Endothelial cell of umbilical vein (primary cell): ENCODE measurements around the gene AP3S1. TPM values are rescaled to one million over a fixed set of nuclear protein-coding genes. Genes with fewer than 3 reads are reported as not detected.

Source experiments
- BruUV-seq: library from RNA; stranded (reverse); fragments of 400-500 nt; replicated peaks from 2 replicates; lab custom pipeline; 2021; lab: Mats Ljungman, UMichigan
- CTCF ChIA-PET: fragments of 300-600, 350-600 bp; sonication (Branson Sonifier 250); formaldehyde crosslinking; loops from one replicate; lab custom pipeline; 2021; ENCODE audit warnings: antibody characterized with exemption, inconsistent platforms; lab: Charles Lee
- POLR2A ChIA-PET: fragments of 300-600, 350-600 bp; sonication (Branson Sonifier 250); formaldehyde crosslinking; loops from one replicate; lab custom pipeline; 2021; ENCODE audit warnings: antibody characterized with exemption, inconsistent platforms; lab: Charles Lee
- DNase-seq: peaks from one replicate; pipeline ENCODE4 v3.0.0-alpha.2; 2011; ENCODE audit warnings: low read depth, low spot score
- FAIRE-seq: peaks from 2 replicates; lab custom pipeline; 2011; peaks lifted over from hg19 to GRCh38; lab: Jason Lieb, UNC
- H2AFZ ChIP-seq: 2 replicates; pipeline ENCODE4 v1.6.0; 2012; ENCODE audit warnings: low read depth, low read length, control low read depth, inconsistent platforms
- H3K27ac ChIP-seq: 2 replicates; pipeline ENCODE4 v1.5.1; 2011; ENCODE audit warnings: low read depth, mild to moderate bottlenecking, control low read depth, low read length, moderate library complexity; ENCODE audit not compliant: insufficient read depth
- H3K27me3 ChIP-seq, 2 experiments: 2 replicates each; pipeline versions ENCODE4 v1.6.0 to v1.6.1; 2011; ENCODE audit warnings: low read length in 2 of 2, mixed read lengths in 1 of 2; ENCODE audit not compliant: control insufficient read depth in 2 of 2, insufficient read depth in 2 of 2
- H3K36me3 ChIP-seq, 2 experiments: 2 replicates in 1 of 2; 3 replicates in 1 of 2; pipeline ENCODE4 v1.5.1; 2011; ENCODE audit warnings: low read length in 2 of 2, mild to moderate bottlenecking in 1 of 2, moderate library complexity in 1 of 2; ENCODE audit not compliant: control insufficient read depth in 2 of 2, insufficient read depth in 2 of 2; ENCODE audit errors: extremely low read depth in 1 of 2
- H3K4me1 ChIP-seq: 3 replicates; pipeline ENCODE4 v1.5.1; 2011; ENCODE audit warnings: mild to moderate bottlenecking, low read length; ENCODE audit not compliant: control insufficient read depth, insufficient read depth; ENCODE audit errors: extremely low read depth
- H3K4me2 ChIP-seq: 2 replicates; pipeline ENCODE4 v1.6.1; 2011; ENCODE audit warnings: low read length, control low read depth, mixed read lengths; ENCODE audit not compliant: insufficient read depth
- H3K4me3 ChIP-seq, 3 experiments: fragments of 200-600 bp in 1 of 3; sonication (generic), shearing (Covaris generic) in 1 of 3; replicated peaks in 1 of 3; 2 replicates each; pipeline ENCODE4 v1.5.1; 2011 to 2016; ENCODE audit warnings: control low read depth in 3 of 3, low read length in 3 of 3, mild to moderate bottlenecking in 2 of 3, inconsistent platforms in 1 of 3, low read depth in 1 of 3, moderate library complexity in 1 of 3; ENCODE audit not compliant: insufficient read depth in 1 of 3
- H3K79me2 ChIP-seq: 2 replicates; pipeline ENCODE4 v1.6.0; 2012; ENCODE audit warnings: low read length, inconsistent platforms; ENCODE audit not compliant: control insufficient read depth, insufficient read depth
- H3K9ac ChIP-seq: replicated peaks from 2 replicates; pipeline ENCODE3; 2011; ENCODE audit warnings: low read length, control low read depth; ENCODE audit not compliant: insufficient read depth; ENCODE audit errors: extremely low read depth
- H3K9me1 ChIP-seq: replicated peaks from 3 replicates; pipeline ENCODE4 v1.6.0; 2011; ENCODE audit warnings: mild to moderate bottlenecking, low read length; ENCODE audit not compliant: control insufficient read depth, insufficient read depth; ENCODE audit errors: extremely low read depth
- H3K9me3 ChIP-seq: replicated peaks from 2 replicates; pipeline ENCODE4 v1.5.1; 2012; ENCODE audit warnings: low read length, inconsistent platforms; ENCODE audit not compliant: control insufficient read depth, insufficient read depth
- H4K20me1 ChIP-seq: replicated peaks from 2 replicates; pipeline ENCODE3; 2011; ENCODE audit warnings: mild to moderate bottlenecking, low read length; ENCODE audit not compliant: control insufficient read depth, insufficient read depth; ENCODE audit errors: extremely low read depth
- CTCF ChIP-seq, 2 donors: IDR thresholded peaks; 1 replicate in 1 of 2; 2 replicates in 1 of 2; pipeline ENCODE4 v1.5.1; 2011; ENCODE audit warnings: low read length in 2 of 2, mild to moderate bottlenecking in 2 of 2, moderate library complexity in 2 of 2, control low read depth in 1 of 2, inconsistent platforms in 1 of 2, low read depth in 1 of 2; ENCODE audit not compliant: insufficient read depth in 1 of 2; ENCODE audit errors: extremely low read depth in 1 of 2
- EZH2 ChIP-seq: IDR thresholded peaks from 2 replicates; pipeline ENCODE4 v1.6.1; 2012; ENCODE audit warnings: borderline replicate concordance, low read depth, mild to moderate bottlenecking, moderate library complexity, low read length, inconsistent platforms; ENCODE audit not compliant: severe bottlenecking
- FOS ChIP-seq: IDR thresholded peaks from 2 replicates; pipeline ENCODE4 v1.6.1; 2011; ENCODE audit warnings: mild to moderate bottlenecking, low read length, moderate library complexity, borderline replicate concordance; ENCODE audit not compliant: insufficient read depth
- GATA2 ChIP-seq: IDR thresholded peaks from 2 replicates; pipeline ENCODE4 v1.7.0; 2011; ENCODE audit warnings: low read depth, mild to moderate bottlenecking, moderate library complexity, mixed read lengths, low read length; ENCODE audit not compliant: insufficient read length, insufficient read depth
- MYC ChIP-seq: IDR thresholded peaks from one replicate; pipeline ENCODE4 v1.6.1; 2011; ENCODE audit warnings: mild to moderate bottlenecking, low read depth, low read length
- POLR2A ChIP-seq: IDR thresholded peaks from 2 replicates; pipeline ENCODE4 v1.6.1; 2012; ENCODE audit warnings: low read depth, mild to moderate bottlenecking, control low read depth, low read length
- dilution Hi-C: fragments of 300-500 bp; cut with MboI; formaldehyde crosslinking; loops from one replicate; pipeline ENCODE4 v1.15.0; 2019; ENCODE audit warnings: low sequenced_read_pairs; ENCODE audit not compliant: extremely low pct_ligation_motif_present
- intact Hi-C: fragments of 100-400 bp; cut with micrococcal nuclease; formaldehyde crosslinking; loops from one replicate; pipeline ENCODE4 v1.10.0; 2022
- polyA plus RNA-seq, 4 experiments: library from polyadenylated mRNA; depleted of rRNA in 3 of 4; stranded (reverse) in 3 of 4; unstranded in 1 of 4; fragments of >200 nt; gene quantifications; 2 replicates each; pipeline versions ENCODE4 v1.2.1 to v1.2.3, GENCODE V29; 2011 to 2012; ENCODE audit warnings: missing spikeins in 1 of 4
- total RNA-seq: library from RNA; stranded (reverse); gene quantifications from 2 replicates; pipeline ENCODE4 v1.2.3, GENCODE V29; 2021

The AP3S1 gene
- total and polyA plus RNA-seq, 2 donors (not counting 3 experiments of a cell fraction or from before 2014, with no cell fraction given): 26.5 to 85.7 TPM

GRCh38 chr5:115800108-115800507, 41.6 kb upstream of the AP3S1 start:
- no peak for FAIRE-seq
- no peak overlapping the region for H3K4me3 ChIP-seq
- peaks cover 0 to 2% of the 10 kb centered on the region in 2 experiments for H3K27me3 ChIP-seq
- H4K20me1 ChIP-seq: no peaks in the 10 kb centered on the region
- no peaks in the 10 kb centered on the region for H3K4me1 ChIP-seq
- BruUV-seq: no TSS peak
- H3K9ac ChIP-seq: no peak overlapping the region
- POLR2A ChIA-PET: no interaction called here
- H3K36me3 ChIP-seq: no peaks in the 10 kb centered on the region
- no peaks in the 10 kb centered on the region for H3K9me1 ChIP-seq
- DNase-seq: no peak
- TF ChIP-seq EZH2 (no peak), POLR2A (no peak), FOS (no peak), MYC (no peak), GATA2 (no peak), CTCF (IDR thresholded peaks at IDR 0.05; ENCODE audit: extremely low read depth in 1 of 2, insufficient read depth in 1 of 2, low read depth in 1 of 2, low read length in 2 of 2) (no peak)
- H3K79me2 ChIP-seq: no peaks in the 10 kb centered on the region
- dilution Hi-C loops: no loop called here
- no peaks in the 10 kb centered on the region for H3K9me3 ChIP-seq
- H2AFZ ChIP-seq: no peak overlapping the region
- CTCF ChIA-PET: interaction anchor here (1.3 kb wide), 1 partner anchor 10 kb away, joined by 4 read pairs; no protein-coding TSS in a partner anchor
- intact Hi-C loops: no loop called here
- H3K4me2 ChIP-seq: no peak overlapping the region
- H3K27ac ChIP-seq: no peak overlapping the region

- no peak overlapping the region for H2AFZ ChIP-seq
- ChIA-PET POLR2A (no interaction called here), CTCF (no interaction called here)
- no peaks in the 10 kb centered on the region for H3K9me1 ChIP-seq
- no peak for FAIRE-seq
- no peaks in the 10 kb centered on the region for H3K9me3 ChIP-seq
- no peak for DNase-seq
- intact Hi-C loops (no loop called here), dilution Hi-C loops (no loop called here)
- H3K4me3 ChIP-seq: no peak overlapping the region
- H3K79me2 ChIP-seq: no peaks in the 10 kb centered on the region
- TF ChIP-seq EZH2: no peak
- TF ChIP-seq POLR2A: no peak
- no peak for TF ChIP-seq FOS
- H3K27ac ChIP-seq: no peak overlapping the region
- no TSS peak for BruUV-seq
- no peaks in the 10 kb centered on the region for H3K36me3 ChIP-seq
- no peak overlapping the region for H3K9ac ChIP-seq
- H4K20me1 ChIP-seq: no peaks in the 10 kb centered on the region
- no peaks in the 10 kb centered on the region for H3K4me1 ChIP-seq
- no peak overlapping the region for H3K4me2 ChIP-seq
- peaks cover 0 to 2% of the 10 kb centered on the region in 2 experiments for H3K27me3 ChIP-seq
These were observed 40.6 kb upstream of the AP3S1 start for GRCh38 chr5:115801152-115801551.
